ENCODE data around the gene FOXA3.

FOXA3 gene

DNA sequence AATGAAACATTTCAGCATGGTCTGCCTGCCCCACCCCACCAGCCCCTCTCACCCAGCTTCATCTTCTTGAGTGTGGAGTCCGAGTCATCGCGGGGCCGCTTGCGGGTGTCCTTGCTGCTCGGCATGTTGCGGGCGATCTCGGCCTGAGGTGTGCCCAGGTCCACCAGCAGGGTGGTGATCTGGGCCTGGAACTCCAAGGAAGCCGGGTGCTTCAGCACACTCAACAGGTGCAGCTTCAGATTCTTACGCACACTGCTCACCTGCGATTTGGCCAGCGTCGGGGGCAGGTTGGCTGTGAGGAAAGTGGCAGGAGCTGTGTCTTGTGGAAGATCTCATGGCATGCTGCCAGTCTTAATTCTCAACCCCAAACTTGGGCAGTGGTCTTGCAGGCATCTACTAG is 21.9 kb upstream of the FOXA3 start:
- Histone ChIP-seq H3K27ac (ENCODE audit: extremely low read depth, low read depth, low read length) (peak overlapping the region; percentile 13; the same call in 1 of the 2 replicates), H3K9me3 (ENCODE audit: control insufficient read depth, insufficient read depth, low read depth, low read length) (no peaks in the 10 kb centered on the region), H3K36me3 (ENCODE audit: control insufficient read depth in 2 of 2, insufficient read depth in 1 of 2, low read length in 2 of 2) (peaks cover 84 to 87% of the 10 kb centered on the region in 2 experiments), H3K4me3 (ENCODE audit: low read depth, low read length) (no peak overlapping the region), H3K4me1 (ENCODE audit: control insufficient read depth, insufficient read depth, low read length) (no peaks in the 10 kb centered on the region)
- CTCF ChIA-PET: interaction anchor here (0.8 to 1.3 kb wide), 4 partner anchors 19 to 168 kb away, joined by 3 to 13 read pairs (median 3); no protein-coding TSS in a partner anchor
- TF ChIP-seq SCRT2 (tag by site-specific recombination; IDR thresholded peaks at IDR 0.05) (peak; percentile 87), MYNN (tag by site-specific recombination; IDR thresholded peaks at IDR 0.05; ENCODE audit: borderline replicate concordance) (no peak), SCRT1 (tag by site-specific recombination; IDR thresholded peaks at IDR 0.05; ENCODE audit: borderline replicate concordance) (peak; percentile 68; the same call in 1 of the 2 replicates), ZNF391 (tag by site-specific recombination; IDR thresholded peaks at IDR 0.05; ENCODE audit: borderline replicate concordance, low read depth) (no peak)
- POLR2A ChIA-PET: no interaction called here

DNA sequence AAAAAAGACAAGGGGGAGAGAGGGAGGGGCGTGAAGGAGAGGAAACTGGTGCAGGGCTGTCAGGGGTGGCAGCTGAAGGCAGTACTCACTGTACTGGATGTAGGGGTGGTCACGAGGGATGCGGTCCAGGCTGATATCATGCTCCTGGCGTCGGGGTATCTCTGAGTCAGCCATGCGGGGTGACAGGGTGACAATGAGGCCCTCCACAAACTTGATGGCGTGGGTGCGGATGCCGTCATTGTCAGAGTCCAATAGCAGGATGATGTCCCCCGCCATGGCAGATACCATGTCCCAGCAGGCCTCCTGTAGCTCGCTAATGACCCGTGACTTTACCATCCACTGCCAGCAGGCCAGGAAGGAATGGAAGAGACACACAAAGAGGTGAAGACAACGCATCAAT is 16.5 kb upstream of the FOXA3 start:
- H3K9me3 ChIP-seq (ENCODE audit: control insufficient read depth, insufficient read depth, low read depth, low read length): no peaks in the 10 kb centered on the region
- no peak overlapping the region for H3K27ac ChIP-seq (ENCODE audit: extremely low read depth, low read depth, low read length)
- POLR2A ChIA-PET: interaction anchor here (0.6 kb wide), 1 partner anchor 139 kb away, joined by 3 read pairs; no protein-coding TSS in a partner anchor
- CTCF ChIA-PET: interaction anchor here (0.7 to 2.4 kb wide), 2 partner anchors 30 to 89 kb away, joined by 3 to 18 read pairs; no protein-coding TSS in a partner anchor
- H3K36me3 ChIP-seq (ENCODE audit: control insufficient read depth in 2 of 2, insufficient read depth in 1 of 2, low read length in 2 of 2): peaks cover 79 to 96% of the 10 kb centered on the region in 2 experiments
- TF ChIP-seq, protein P1, sequence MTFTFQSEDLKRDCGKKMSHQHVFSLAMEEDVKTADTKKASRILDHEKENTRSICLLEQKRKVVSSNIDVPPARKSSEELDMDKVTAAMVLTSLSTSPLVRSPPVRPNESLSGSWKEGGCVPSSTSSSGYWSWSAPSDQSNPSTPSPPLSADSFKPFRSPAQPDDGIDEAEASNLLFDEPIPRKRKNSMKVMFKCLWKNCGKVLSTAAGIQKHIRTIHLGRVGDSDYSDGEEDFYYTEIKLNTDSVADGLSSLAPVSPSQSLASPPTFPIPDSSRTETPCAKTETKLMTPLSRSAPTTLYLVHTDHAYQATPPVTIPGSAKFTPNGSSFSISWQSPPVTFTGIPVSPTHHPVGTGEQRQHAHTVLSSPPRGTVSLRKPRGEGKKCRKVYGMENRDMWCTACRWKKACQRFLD (tag by site-specific recombination; IDR thresholded peaks at IDR 0.05): no peak
- TF ChIP-seq, protein P2, sequence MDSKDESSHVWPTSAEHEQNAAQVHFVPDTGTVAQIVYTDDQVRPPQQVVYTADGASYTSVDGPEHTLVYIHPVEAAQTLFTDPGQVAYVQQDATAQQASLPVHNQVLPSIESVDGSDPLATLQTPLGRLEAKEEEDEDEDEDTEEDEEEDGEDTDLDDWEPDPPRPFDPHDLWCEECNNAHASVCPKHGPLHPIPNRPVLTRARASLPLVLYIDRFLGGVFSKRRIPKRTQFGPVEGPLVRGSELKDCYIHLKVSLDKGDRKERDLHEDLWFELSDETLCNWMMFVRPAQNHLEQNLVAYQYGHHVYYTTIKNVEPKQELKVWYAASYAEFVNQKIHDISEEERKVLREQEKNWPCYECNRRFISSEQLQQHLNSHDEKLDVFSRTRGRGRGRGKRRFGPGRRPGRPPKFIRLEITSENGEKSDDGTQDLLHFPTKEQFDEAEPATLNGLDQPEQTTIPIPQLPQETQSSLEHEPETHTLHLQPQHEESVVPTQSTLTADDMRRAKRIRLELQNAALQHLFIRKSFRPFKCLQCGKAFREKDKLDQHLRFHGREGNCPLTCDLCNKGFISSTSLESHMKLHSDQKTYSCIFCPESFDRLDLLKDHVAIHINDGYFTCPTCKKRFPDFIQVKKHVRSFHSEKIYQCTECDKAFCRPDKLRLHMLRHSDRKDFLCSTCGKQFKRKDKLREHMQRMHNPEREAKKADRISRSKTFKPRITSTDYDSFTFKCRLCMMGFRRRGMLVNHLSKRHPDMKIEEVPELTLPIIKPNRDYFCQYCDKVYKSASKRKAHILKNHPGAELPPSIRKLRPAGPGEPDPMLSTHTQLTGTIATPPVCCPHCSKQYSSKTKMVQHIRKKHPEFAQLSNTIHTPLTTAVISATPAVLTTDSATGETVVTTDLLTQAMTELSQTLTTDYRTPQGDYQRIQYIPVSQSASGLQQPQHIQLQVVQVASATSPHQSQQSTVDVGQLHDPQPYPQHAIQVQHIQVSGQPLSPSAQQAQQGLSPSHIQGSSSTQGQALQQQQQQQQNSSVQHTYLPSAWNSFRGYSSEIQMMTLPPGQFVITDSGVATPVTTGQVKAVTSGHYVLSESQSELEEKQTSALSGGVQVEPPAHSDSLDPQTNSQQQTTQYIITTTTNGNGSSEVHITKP (tag by site-specific recombination; IDR thresholded peaks at IDR 0.05): peak; percentile 99
- no peak overlapping the region for H3K4me3 ChIP-seq (ENCODE audit: low read depth, low read length)
- H3K4me1 ChIP-seq (ENCODE audit: control insufficient read depth, insufficient read depth, low read length): no peaks in the 10 kb centered on the region

DNA sequence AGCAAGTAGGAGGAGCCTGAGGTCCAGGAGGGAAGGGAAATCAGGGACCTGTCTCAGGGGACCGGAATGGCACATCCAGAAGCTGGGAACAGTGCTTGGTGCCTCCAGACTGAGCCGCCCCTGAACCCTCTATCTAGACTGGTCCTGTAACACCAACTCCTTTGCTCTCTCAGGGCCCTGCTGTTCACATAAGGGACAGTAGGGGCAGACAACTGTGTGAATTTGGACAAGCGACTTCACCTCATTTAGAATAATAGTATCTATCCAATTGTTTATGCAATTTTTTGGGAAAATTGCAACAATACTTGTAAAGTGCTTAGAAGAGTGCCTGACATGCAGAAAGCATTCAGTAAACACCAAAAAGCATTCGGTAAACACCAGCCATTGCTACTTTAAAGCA is 15.2 kb upstream of the FOXA3 start:
- ChIA-PET POLR2A (no interaction called here), CTCF (interaction anchor here (0.5 to 2.4 kb wide), 7 partner anchors 9 to 323 kb away, joined by 3 to 18 read pairs (median 6); no protein-coding TSS in a partner anchor)
- no peaks in the 10 kb centered on the region for H3K4me1 ChIP-seq (ENCODE audit: control insufficient read depth, insufficient read depth, low read length)
- no peaks in the 10 kb centered on the region for H3K9me3 ChIP-seq (ENCODE audit: control insufficient read depth, insufficient read depth, low read depth, low read length)
- TF ChIP-seq ZNF791 (tag by site-specific recombination; IDR thresholded peaks at IDR 0.05) (no peak), ZNF624 (tag by site-specific recombination; IDR thresholded peaks at IDR 0.05) (no peak), ZNF239 (tag by site-specific recombination; IDR thresholded peaks at IDR 0.05) (no peak), ZNF571 (tag by site-specific recombination; IDR thresholded peaks at IDR 0.05) (no peak), ZSCAN23 (tag by site-specific recombination; IDR thresholded peaks at IDR 0.05) (no peak), ZNF660 (tag by site-specific recombination; IDR thresholded peaks at IDR 0.05) (no peak), ZNF596 (tag by site-specific recombination; IDR thresholded peaks at IDR 0.05) (no peak), TRIM28 (IDR thresholded peaks at IDR 0.05; ENCODE audit: borderline replicate concordance, low read length) (no peak), ZFP41 (tag by site-specific recombination; IDR thresholded peaks at IDR 0.05; ENCODE audit: borderline replicate concordance) (no peak)
- TF ChIP-seq, protein P3, sequence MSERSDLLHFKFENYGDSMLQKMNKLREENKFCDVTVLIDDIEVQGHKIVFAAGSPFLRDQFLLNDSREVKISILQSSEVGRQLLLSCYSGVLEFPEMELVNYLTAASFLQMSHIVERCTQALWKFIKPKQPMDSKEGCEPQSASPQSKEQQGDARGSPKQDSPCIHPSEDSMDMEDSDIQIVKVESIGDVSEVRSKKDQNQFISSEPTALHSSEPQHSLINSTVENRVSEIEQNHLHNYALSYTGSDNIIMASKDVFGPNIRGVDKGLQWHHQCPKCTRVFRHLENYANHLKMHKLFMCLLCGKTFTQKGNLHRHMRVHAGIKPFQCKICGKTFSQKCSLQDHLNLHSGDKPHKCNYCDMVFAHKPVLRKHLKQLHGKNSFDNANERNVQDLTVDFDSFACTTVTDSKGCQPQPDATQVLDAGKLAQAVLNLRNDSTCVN (tag by site-specific recombination; optimal IDR thresholded peaks at IDR 0.05): no peak
- TF ChIP-seq, protein P4, sequence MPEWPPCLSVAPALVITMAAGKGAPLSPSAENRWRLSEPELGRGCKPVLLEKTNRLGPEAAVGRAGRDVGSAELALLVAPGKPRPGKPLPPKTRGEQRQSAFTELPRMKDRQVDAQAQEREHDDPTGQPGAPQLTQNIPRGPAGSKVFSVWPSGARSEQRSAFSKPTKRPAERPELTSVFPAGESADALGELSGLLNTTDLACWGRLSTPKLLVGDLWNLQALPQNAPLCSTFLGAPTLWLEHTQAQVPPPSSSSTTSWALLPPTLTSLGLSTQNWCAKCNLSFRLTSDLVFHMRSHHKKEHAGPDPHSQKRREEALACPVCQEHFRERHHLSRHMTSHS (tag by site-specific recombination; IDR thresholded peaks at IDR 0.05): no peak
- H3K27ac ChIP-seq (ENCODE audit: extremely low read depth, low read depth, low read length): no peak overlapping the region
- no peak overlapping the region for H3K4me3 ChIP-seq (ENCODE audit: low read depth, low read length)
- H3K36me3 ChIP-seq (ENCODE audit: control insufficient read depth in 2 of 2, insufficient read depth in 1 of 2, low read length in 2 of 2): peaks cover 79 to 97% of the 10 kb centered on the region in 2 experiments

Measured in HEK293 (cell line).